ENCODE measurements around the gene EML5. TPM values are rescaled to one million over a fixed set of nuclear protein-coding genes. Genes with fewer than 3 reads are reported as not detected.
A peak's percentile ranks its signal among the peaks of the same experiment; 100 is the strongest.

EML5 gene
- total RNA-seq, 4 donors from 2014 or later: 0.82 to 1.6 (median 1.3) TPM

- peaks cover 0 to 8% (median 0%) of the 10 kb centered on the region in 3 donors for H3K36me3 ChIP-seq
- no peak for TF ChIP-seq CTCF (IDR thresholded peaks at IDR 0.05)
- TF ChIP-seq POLR2A (IDR thresholded peaks at IDR 0.05): no peak
- intact Hi-C loops (cut with DNase I): no loop called here
- DNase-seq: no peak
- no peaks in the 10 kb centered on the region for H3K27me3 ChIP-seq
- peaks cover 0 to 22% (median 4%) of the 10 kb centered on the region in 3 donors for H3K4me1 ChIP-seq
- WGBS, 2 donors: 94 to 95% methylated on average over 1 of the region's 1 CpG
- no peak overlapping the region for H3K27ac ChIP-seq
- no peaks in the 10 kb centered on the region for H3K9me3 ChIP-seq
- H3K4me3 ChIP-seq: no peak overlapping the region
Measured at GRCh38 chr14:88837495-88837894, 44.7 kb upstream of the EML5 start.

GRCh38 chr14:88835661-88836060 is 42.9 kb upstream of the EML5 start:
- Histone ChIP-seq H3K27me3 (no peaks in the 10 kb centered on the region), H3K4me1 (peaks cover 0 to 38% (median 12%) of the 10 kb centered on the region in 3 donors), H3K36me3 (peaks cover 0 to under 1% (median 0%) of the 10 kb centered on the region in 3 donors), H3K27ac (peak overlapping the region in 2 of 4 donors; percentile 11 to 58), H3K9me3 (no peaks in the 10 kb centered on the region), H3K4me3 (no peak overlapping the region)
- TF ChIP-seq CTCF (IDR thresholded peaks at IDR 0.05): no peak
- no peak for TF ChIP-seq POLR2A (IDR thresholded peaks at IDR 0.05)
- no peak for DNase-seq
- intact Hi-C loops (cut with DNase I): no loop called here

- Histone ChIP-seq H3K27me3 (no peaks in the 10 kb centered on the region), H3K27ac (peak overlapping the region in 2 of 4 donors; percentile 11 to 58), H3K36me3 (no peaks in the 10 kb centered on the region), H3K4me1 (peaks cover 0 to 40% (median 12%) of the 10 kb centered on the region in 3 donors), H3K4me3 (no peak overlapping the region), H3K9me3 (no peaks in the 10 kb centered on the region)
- intact Hi-C loops (cut with DNase I): no loop called here
- no peak for TF ChIP-seq CTCF (IDR thresholded peaks at IDR 0.05)
- no peak for TF ChIP-seq POLR2A (IDR thresholded peaks at IDR 0.05)
- DNase-seq: no peak
Measured at GRCh38 chr14:88834883-88835431, 42.2 kb upstream of the EML5 start.

- no peaks in the 10 kb centered on the region for H3K27me3 ChIP-seq
- no peak for TF ChIP-seq POLR2A (IDR thresholded peaks at IDR 0.05)
- TF ChIP-seq CTCF (IDR thresholded peaks at IDR 0.05): no peak
- H3K9me3 ChIP-seq: no peaks in the 10 kb centered on the region
- no peaks in the 10 kb centered on the region for H3K36me3 ChIP-seq
- intact Hi-C loops (cut with DNase I): no loop called here
- peaks cover 0 to 48% (median 12%) of the 10 kb centered on the region in 3 donors for H3K4me1 ChIP-seq
- peak overlapping the region in 2 of 4 donors; percentile 27 to 33 for H3K27ac ChIP-seq
- H3K4me3 ChIP-seq: no peak overlapping the region
- DNase-seq: no peak
Measured at GRCh38 chr14:88831284-88831683, 38.5 kb upstream of the EML5 start.

GRCh38 chr14:88829685-88830302 is 37.0 kb upstream of the EML5 start:
- intact Hi-C loops (cut with DNase I): no loop called here
- H3K4me3 ChIP-seq: no peak overlapping the region
- peaks cover 7 to 45% (median 13%) of the 10 kb centered on the region in 3 donors for H3K4me1 ChIP-seq
- H3K27ac ChIP-seq: peak overlapping the region in 1 of 4 donors; percentile 3
- TF ChIP-seq CTCF (IDR thresholded peaks at IDR 0.05) (no peak), POLR2A (IDR thresholded peaks at IDR 0.05) (no peak)
- no peak for DNase-seq
- no peaks in the 10 kb centered on the region for H3K9me3 ChIP-seq
- no peaks in the 10 kb centered on the region for H3K36me3 ChIP-seq
- H3K27me3 ChIP-seq: no peaks in the 10 kb centered on the region
- WGBS, 2 donors: 64 to 78% methylated on average over 4 of the region's 4 CpGs
